Adrenal gland (tissue), 12 donors: ENCODE measurements around the gene ARHGEF28. TPM values are rescaled to one million over a fixed set of nuclear protein-coding genes. Genes with fewer than 3 reads are reported as not detected.
A peak's percentile ranks its signal among the peaks of the same experiment; 100 is the strongest.

Experiments
- DNase-seq, 7 donors: peaks; one replicate each; pipeline ENCODE4 v3.0.0-alpha.2; 2019 to 2020
- H3K27ac ChIP-seq, 5 donors: fragments of 200-600 bp; sonication (generic) in 4 of 5; 1 replicate in 3 of 5; 2 replicates in 2 of 5; pipeline versions ENCODE4 v1.5.1 to v1.8.0; 2016 to 2020; ENCODE audit warnings: mild to moderate bottlenecking in 1 of 5
- H3K27me3 ChIP-seq: fragments of 200-600 bp; 2 replicates; pipeline ENCODE4 v1.8.0; 2021
- H3K36me3 ChIP-seq, 2 donors: fragments of 200-600 bp; replicated peaks in 1 of 2; 1 replicate in 1 of 2; 2 replicates in 1 of 2; pipeline versions ENCODE4 v1.5.1 to v1.8.0; 2018 to 2022
- H3K4me1 ChIP-seq, 2 donors: fragments of 200-600 bp; replicated peaks in 1 of 2; 1 replicate in 1 of 2; 2 replicates in 1 of 2; pipeline versions ENCODE4 v1.5.1 to v1.8.0; 2018 to 2021
- H3K4me3 ChIP-seq, 4 donors: fragments of 200-600 bp; sonication (generic) in 3 of 4; one replicate each; pipeline ENCODE4 v1.5.1; 2016 to 2018
- H3K9me3 ChIP-seq, 3 donors: fragments of 200-600 bp; sonication (generic) in 1 of 3; replicated peaks in 1 of 3; 1 replicate in 2 of 3; 2 replicates in 1 of 3; pipeline versions ENCODE4 v1.5.1 to v1.8.0; 2016 to 2021
- CTCF ChIP-seq, 6 experiments: fragments of 450-650 bp in 4 of 6; fragments of 200-600 bp in 2 of 6; sonication (generic) in 1 of 6; IDR thresholded peaks; 1 replicate in 5 of 6; 2 replicates in 1 of 6; pipeline versions ENCODE4 v1.5.1 to v1.8.0; 2016 to 2021; ENCODE audit warnings: antibody characterized with exemption in 6 of 6, mild to moderate bottlenecking in 2 of 6, moderate library complexity in 1 of 6
- POLR2A ChIP-seq, 2 donors: fragments of 450-650 bp; IDR thresholded peaks; one replicate each; pipeline ENCODE4 v1.6.1; 2017; ENCODE audit warnings: antibody characterized with exemption in 2 of 2, mild to moderate bottlenecking in 2 of 2, moderate library complexity in 1 of 2
- WGBS, 4 donors: extraction: QIAGEN DNeasy Blood & Tissue Kit in 2 of 4; methylation state at CpG; one replicate each; pipeline versions ENCODE4 v1.1.5 to v1.1.7; 2013 to 2017; 5-methylcytosine and 5-hydroxymethylcytosine counted together
- intact Hi-C, 2 donors: fragments of 100-400 bp; cut with DNase I; formaldehyde crosslinking; loops; one replicate each; pipeline versions ENCODE4 v1.14.1 to v1.15.0; 2022 to 2023
- polyA plus RNA-seq, 3 donors: library from polyadenylated mRNA; stranded (reverse); fragments of 200-250 nt in 2 of 3; fragments of 350-450 nt in 1 of 3; fragmentation: Illumina TruSeq in 1 of 3; extraction: RNeasy Lipid Tissue Mini Kit (QIAGEN cat#74804) in 1 of 3; gene quantifications; one replicate each; pipeline ENCODE4 v1.2.3, GENCODE V29; 2013 to 2014
- total RNA-seq, 9 donors: library from RNA; depleted of rRNA in 4 of 9; stranded (reverse); fragments of >200 nt in 4 of 9; fragments of 120-200 nt in 1 of 9; fragmentation: NEBNext Ultra II Directional in 1 of 9; extraction: Animal tissue kit (Norgen Biotek cat#: 25700) in 1 of 9; gene quantifications; one replicate each; pipeline versions ENCODE4 v1.1.0 to v1.2.4, GENCODE V29; 2013 to 2023
- donor health status: healthy with polysubstance abuse.
- donor health status: Bipolar disorder and iron deficiency.
- donor health status: DM: yes; HTN: yes; CAD: no.
- donor health status: DM: no; HTN: no; CAD: no.
- donor health status: DM: no; HTN: no; CAD: no.
- donor health status: DM: yes; HTN: yes; CAD: no.

The ARHGEF28 gene
- total and polyA plus RNA-seq, 12 donors, result 25.3 to 138 (median 42.4) TPM

- WGBS, 4 donors, result 85 to 94% (median 89%) methylated on average over 5 of the region's 5 CpGs
- TF ChIP-seq POLR2A (IDR thresholded peaks at IDR 0.05) (no peak), CTCF (IDR thresholded peaks at IDR 0.05) (no peak)
- DNase-seq, result no peak
Measured at GRCh38 chr5:73633060-73633459, 7.1 kb downstream of the ARHGEF28 start.

GRCh38 chr5:73636408-73636807 is 10.4 kb downstream of the ARHGEF28 start:
- Histone ChIP-seq H3K4me3 (no peak overlapping the region), H3K9me3 (no peaks in the 10 kb centered on the region), H3K27ac (no peak overlapping the region), H3K36me3 (no peaks in the 10 kb centered on the region), H3K4me1 (peaks cover 12 to 56% of the 10 kb centered on the region in 2 donors), H3K27me3 (no peaks in the 10 kb centered on the region)
- WGBS, 4 donors, result 75 to 85% (median 78%) methylated on average over 3 of the region's 3 CpGs
- intact Hi-C loops, result no loop called here
- TF ChIP-seq CTCF (IDR thresholded peaks at IDR 0.05) (no peak), POLR2A (IDR thresholded peaks at IDR 0.05) (no peak)
- no peak for DNase-seq

More at GRCh38 chr5:73633060-73633459, 7.1 kb downstream of the ARHGEF28 start:
- no peaks in the 10 kb centered on the region for H3K36me3 ChIP-seq
- H3K9me3 ChIP-seq, result no peaks in the 10 kb centered on the region
- no peaks in the 10 kb centered on the region for H3K27me3 ChIP-seq
- intact Hi-C loops, result no loop called here
- H3K4me1 ChIP-seq, result peaks cover 32 to 56% of the 10 kb centered on the region in 2 donors
- H3K27ac ChIP-seq, result no peak overlapping the region
- H3K4me3 ChIP-seq, result no peak overlapping the region

GRCh38 chr5:73637565-73637964 is 11.6 kb downstream of the ARHGEF28 start:
- Histone ChIP-seq H3K4me1 (peaks cover 19 to 55% of the 10 kb centered on the region in 2 donors), H3K4me3 (no peak overlapping the region), H3K27me3 (no peaks in the 10 kb centered on the region), H3K27ac (no peak overlapping the region), H3K36me3 (no peaks in the 10 kb centered on the region), H3K9me3 (no peaks in the 10 kb centered on the region)
- 73 to 88% (median 84%) methylated on average over 2 of the region's 2 CpGs for WGBS, 4 donors
- no peak for DNase-seq
- intact Hi-C loops, result no loop called here
- TF ChIP-seq POLR2A (IDR thresholded peaks at IDR 0.05) (no peak), CTCF (IDR thresholded peaks at IDR 0.05) (no peak)

- TF ChIP-seq POLR2A (IDR thresholded peaks at IDR 0.05) (no peak), CTCF (IDR thresholded peaks at IDR 0.05) (no peak)
- H3K27ac ChIP-seq, result peak overlapping the region in 2 of 5 donors; percentile 3 to 9
- peaks cover 19 to 54% of the 10 kb centered on the region in 2 donors for H3K4me1 ChIP-seq
- WGBS, 4 donors, result 51 to 65% (median 59%) methylated on average over 4 of the region's 4 CpGs
- intact Hi-C loops, result no loop called here
- no peak overlapping the region for H3K4me3 ChIP-seq
- no peaks in the 10 kb centered on the region for H3K27me3 ChIP-seq
- DNase-seq, result no peak
- H3K36me3 ChIP-seq, result no peaks in the 10 kb centered on the region
- no peaks in the 10 kb centered on the region for H3K9me3 ChIP-seq
Measured at GRCh38 chr5:73638344-73639095, 12.5 kb downstream of the ARHGEF28 start.
